ENCODE data around the gene LRRC49. TPM values are rescaled to one million over a fixed set of nuclear protein-coding genes. Genes with fewer than 3 reads are reported as not detected.

LRRC49 gene
- total and polyA plus RNA-seq, 2 of the 4 experiments (the other 2 are of a cell fraction): 8.6 to 16.8 TPM

- Histone ChIP-seq H4K8ac (ENCODE audit: low read depth in 2 of 2, low read length in 2 of 2) (no peak overlapping the region), H3K9me1 (ENCODE audit: insufficient read depth, low read length) (no peaks in the 10 kb centered on the region; the same call in 1 of the 2 replicates), H2BK120ac (ENCODE audit: low read depth, low read length) (no peak overlapping the region; the same call in 1 of the 2 replicates), H2AFZ (replicated peaks; ENCODE audit: low read length, poor library complexity) (no peak overlapping the region), H2AK5ac (ENCODE audit: low read depth, low read length) (peak overlapping the region; percentile 39; the same call in 1 of the 2 replicates), H4K5ac (ENCODE audit: low read depth, low read length) (no peak overlapping the region), H3K23ac (ENCODE audit: low read depth, low read length) (peak overlapping the region; percentile 41; the same call in 1 of the 2 replicates), H3K4me2 (ENCODE audit: low read depth, low read length) (no peak overlapping the region), H3K9me3 (ENCODE audit: control insufficient read depth, insufficient read depth, low read length) (no peaks in the 10 kb centered on the region), H3K14ac (replicated peaks; ENCODE audit: low read depth, low read length) (no peak overlapping the region), H2BK5ac (ENCODE audit: low read depth, low read length, poor library complexity, severe bottlenecking) (no peak overlapping the region), H3K36me3 (ENCODE audit: control insufficient read depth, insufficient read depth, low read length) (no peaks in the 10 kb centered on the region), H4K91ac (ENCODE audit: insufficient read depth, low read depth, low read length) (no peak overlapping the region), H3K56ac (ENCODE audit: extremely low read depth, insufficient read depth, low read length) (no peak overlapping the region), H2BK20ac (ENCODE audit: low read depth, low read length) (no peak overlapping the region), H3K4me3 (ENCODE audit: insufficient read depth, low read depth, low read length) (no peak overlapping the region), H3K27me3 (ENCODE audit: control insufficient read depth, insufficient read depth, low read length) (no peaks in the 10 kb centered on the region), H3K27ac (ENCODE audit: insufficient read depth, low read length) (no peak overlapping the region), H3K4ac (ENCODE audit: low read depth, low read length) (peak overlapping the region; percentile 56; the same call in 1 of the 2 replicates), H3K4me1 (ENCODE audit: control insufficient read depth, insufficient read depth, low read length) (peaks cover 2% of the 10 kb centered on the region; the same call in 1 of the 2 replicates), H2AK9ac (replicated peaks; ENCODE audit: low read depth, low read length, poor library complexity) (no peak overlapping the region), H2BK15ac (ENCODE audit: low read depth, low read length) (no peak overlapping the region; the same call in 2 of the 3 replicates), H3K18ac (ENCODE audit: low read depth, low read length) (no peak overlapping the region), H3K9ac (ENCODE audit: low read depth, low read length) (no peak overlapping the region), H4K20me1 (ENCODE audit: insufficient read depth, low read length) (no peaks in the 10 kb centered on the region), H3K79me1 (ENCODE audit: low read depth in 1 of 2, low read length in 2 of 2) (0 out of 4 replicates have a peak, but pooled peaks cover 0 to 6% of the 10 kb centered on the region in 2 experiments)
- intact Hi-C loops (cut with micrococcal nuclease): no loop called here
- POLR2A ChIA-PET (ENCODE audit: unreplicated experiment): interaction anchor here (0.6 kb wide), 1 partner anchor 43 kb away, joined by 3 read pairs; no protein-coding TSS in a partner anchor
- dilution Hi-C loops (cut with HindIII; ENCODE audit: low sequenced_read_pairs, unreplicated experiment): no loop called here
- in situ Hi-C loops (cut with MboI; ENCODE audit: low sequenced_read_pairs): no loop called here
- ATAC-seq (ENCODE audit: low read depth): no peak
- CTCF ChIA-PET: interaction anchor here (0.7 to 1.3 kb wide), 3 partner anchors 9 to 66 kb away, joined by 3 read pairs; partner anchors contain the start of genes LRRC49 and THAP10
- BruUV-seq (replicated peaks): no TSS peak
- DNase-seq: peak; percentile 49
- TF ChIP-seq MAFK (IDR thresholded peaks at IDR 0.05; ENCODE audit: low read depth, low read length) (no peak), SMC3 (IDR thresholded peaks at IDR 0.05; ENCODE audit: low read depth, low read length) (no peak), ELK1 (IDR thresholded peaks at IDR 0.05; ENCODE audit: borderline replicate concordance, low read depth, low read length) (no peak), NFE2L2 (IDR thresholded peaks at IDR 0.05; ENCODE audit: low read depth, low read length) (no peak), USF2 (IDR thresholded peaks at IDR 0.05; ENCODE audit: low read depth, low read length) (no peak), MAZ (IDR thresholded peaks at IDR 0.05; ENCODE audit: borderline replicate concordance, low read depth, low read length) (no peak), RFX5 (IDR thresholded peaks at IDR 0.05; ENCODE audit: low read depth, low read length) (no peak), CTCF (conservative IDR thresholded peaks at IDR 0.05; ENCODE audit: low read depth, low read length) (no peak)
- no CpG with 5 or more reads among the region's 2 CpGs for WGBS, 2 experiments (ENCODE audit: extremely low coverage in 2 of 2, insufficient read length in 1 of 2)
Measured at GRCh38 chr15:70880781-70881180, 11.8 kb upstream of the LRRC49 start.

Data from IMR-90 (cell line).